Hypothalamus (tissue), 51 donors: ENCODE data around the gene C9.
"Not testable (repeated sequence)": the region's sequence is repeated elsewhere in the genome, so short reads cannot be mapped to it uniquely, and the experiment has no call there.

Experiments used
- DNase-seq, 51 donors: peaks; one replicate each; lab custom pipeline; 2025; lab: John Stamatoyannopoulos, UW

C9 gene

GRCh38 chr5:39270225-39270848, 94.0 kb downstream of the C9 start:
- DNase-seq = no peak

GRCh38 chr5:39267186-39267585, 97.1 kb downstream of the C9 start:
- no peak for DNase-seq

- DNase-seq = no peak
Observed at GRCh38 chr5:39266442-39266841, 97.9 kb downstream of the C9 start.

GRCh38 chr5:39264528-39264927, 99.8 kb downstream of the C9 start:
- DNase-seq = no peak

- DNase-seq = no peak
Observed at GRCh38 chr5:39262981-39263380, 101.3 kb downstream of the C9 start.

GRCh38 chr5:39260095-39260494, 104.2 kb downstream of the C9 start:
- no peak for DNase-seq

- DNase-seq = no peak
Observed at GRCh38 chr5:39257554-39257953, 106.7 kb downstream of the C9 start.

- DNase-seq = no peak
Observed at GRCh38 chr5:39256477-39257235, 107.6 kb downstream of the C9 start.

GRCh38 chr5:39255406-39255805, 108.9 kb downstream of the C9 start:
- no peak for DNase-seq

- no peak for DNase-seq
Observed at GRCh38 chr5:39254671-39255070, 109.6 kb downstream of the C9 start.

- DNase-seq = no peak
Observed at GRCh38 chr5:39253196-39253595, 111.1 kb downstream of the C9 start.

GRCh38 chr5:39249564-39250274, 114.6 kb downstream of the C9 start:
- DNase-seq = no peak

- DNase-seq = no peak
Observed at GRCh38 chr5:39249069-39249468, 115.2 kb downstream of the C9 start.

GRCh38 chr5:39240750-39241149, 123.5 kb downstream of the C9 start:
- no peak for DNase-seq

- DNase-seq = no peak
Observed at GRCh38 chr5:39238366-39239105, 125.8 kb downstream of the C9 start.

- no peak for DNase-seq
Observed at GRCh38 chr5:39236718-39237117, 127.6 kb downstream of the C9 start.

GRCh38 chr5:39235648-39236047, 128.6 kb downstream of the C9 start:
- no peak for DNase-seq

- not testable (repeated sequence) for DNase-seq
Observed at GRCh38 chr5:39234494-39234893, 129.8 kb downstream of the C9 start.
